RPMI8226 (cell line): ENCODE results near the gene PRKAG2.

Experiments
- DNase-seq: peaks from one replicate; pipeline ENCODE4 v3.0.0-alpha.2; 2015

Gene PRKAG2

DNA sequence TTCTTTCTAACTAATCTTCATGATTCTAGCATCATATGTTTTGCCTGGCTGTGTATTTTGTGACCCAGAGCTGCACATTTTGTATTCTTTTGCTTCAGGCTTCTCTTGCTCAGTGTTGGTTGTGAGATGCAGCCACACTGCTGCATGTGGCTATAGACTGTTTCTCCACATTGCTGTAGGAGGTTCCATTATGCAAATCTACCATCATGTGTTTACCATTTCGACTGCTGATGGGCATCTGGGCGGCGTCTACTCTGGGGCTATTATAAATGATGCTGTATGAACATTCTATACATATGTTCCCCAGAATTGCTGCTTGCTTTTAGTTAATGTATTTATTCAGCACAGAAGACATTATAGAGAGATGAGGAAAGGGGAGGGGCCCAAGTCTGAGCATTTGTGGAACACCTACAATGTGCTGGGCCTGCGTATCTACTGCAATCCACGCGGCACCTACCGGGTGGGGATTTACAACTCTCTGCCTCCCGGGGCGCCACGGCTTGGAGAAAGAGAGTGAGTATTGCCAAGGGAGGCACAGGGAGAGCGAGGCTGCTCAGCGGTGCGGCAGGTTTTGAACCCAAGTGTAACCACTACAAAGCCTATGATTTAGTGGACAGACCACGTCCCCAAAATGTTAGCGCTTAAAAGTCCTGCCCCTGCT, 172.5 kb downstream of the PRKAG2 start:
- no peak for DNase-seq

DNA sequence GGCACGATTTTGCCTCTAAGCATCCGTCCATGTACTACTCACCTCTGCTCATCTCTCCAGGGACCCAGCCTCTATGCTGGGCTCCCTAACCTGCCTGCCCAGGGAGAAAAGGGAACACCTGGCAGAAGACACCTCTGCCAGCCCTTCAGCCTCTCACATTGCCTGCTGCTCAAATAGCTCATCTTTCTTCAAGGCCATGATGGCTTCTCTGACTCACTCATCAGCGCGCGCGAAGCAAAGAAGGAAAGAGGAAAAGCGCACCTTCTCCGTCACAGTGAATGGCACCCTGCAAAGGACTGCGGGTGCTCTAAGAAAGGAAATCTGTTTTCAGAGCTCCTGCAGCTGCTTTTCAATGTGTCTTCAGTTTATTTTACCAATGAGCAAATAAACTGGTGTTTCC, 174.0 kb downstream of the PRKAG2 start:
- no peak for DNase-seq

DNA sequence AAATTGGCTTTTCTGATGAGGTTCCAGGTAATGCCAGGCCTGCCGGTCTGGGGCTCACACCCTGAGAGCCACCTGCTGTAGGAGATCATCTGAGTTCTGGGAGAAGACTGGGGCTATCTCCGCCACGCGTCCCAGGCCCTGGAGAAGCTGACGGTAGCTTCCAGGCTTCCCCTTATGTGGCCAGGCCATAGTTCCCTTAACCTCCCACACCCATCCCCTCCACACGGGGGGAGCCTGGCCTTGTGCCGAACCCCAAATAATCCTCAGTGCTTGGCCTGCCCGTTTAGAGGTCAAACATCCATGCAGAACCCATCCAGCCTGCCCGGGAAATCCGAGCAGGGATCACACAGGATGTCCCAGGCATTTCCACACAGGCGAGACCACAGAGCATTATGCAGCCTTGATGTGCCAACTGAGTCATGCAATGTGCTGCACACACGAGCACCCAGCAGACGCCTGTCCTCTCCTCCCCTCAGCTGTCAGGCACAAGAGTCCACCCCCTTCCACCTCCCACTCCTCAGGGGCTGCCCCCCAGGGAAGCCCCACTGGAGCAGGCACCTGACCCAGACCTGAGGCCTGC, 176.2 kb downstream of the PRKAG2 start:
- DNase-seq: no peak

DNA sequence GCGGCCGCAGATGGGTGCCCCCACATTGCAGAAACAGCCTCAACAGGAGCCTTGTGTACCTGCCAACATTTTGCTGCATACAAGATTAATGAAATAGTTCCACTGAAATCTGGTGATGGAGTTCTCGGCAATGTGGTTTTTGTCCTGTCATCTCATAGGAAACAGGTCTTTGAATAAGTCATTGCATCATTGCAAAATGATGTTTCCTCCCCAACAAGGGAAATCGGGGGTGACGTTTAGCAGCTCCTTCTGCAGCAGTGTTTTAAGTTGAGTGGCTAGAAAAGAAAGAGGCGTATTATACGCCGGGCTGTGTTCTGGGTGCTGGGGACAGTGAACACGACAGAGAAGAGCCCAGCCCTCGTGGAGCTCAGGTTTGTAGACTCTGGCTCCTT, 177.0 kb downstream of the PRKAG2 start:
- no peak for DNase-seq

DNA sequence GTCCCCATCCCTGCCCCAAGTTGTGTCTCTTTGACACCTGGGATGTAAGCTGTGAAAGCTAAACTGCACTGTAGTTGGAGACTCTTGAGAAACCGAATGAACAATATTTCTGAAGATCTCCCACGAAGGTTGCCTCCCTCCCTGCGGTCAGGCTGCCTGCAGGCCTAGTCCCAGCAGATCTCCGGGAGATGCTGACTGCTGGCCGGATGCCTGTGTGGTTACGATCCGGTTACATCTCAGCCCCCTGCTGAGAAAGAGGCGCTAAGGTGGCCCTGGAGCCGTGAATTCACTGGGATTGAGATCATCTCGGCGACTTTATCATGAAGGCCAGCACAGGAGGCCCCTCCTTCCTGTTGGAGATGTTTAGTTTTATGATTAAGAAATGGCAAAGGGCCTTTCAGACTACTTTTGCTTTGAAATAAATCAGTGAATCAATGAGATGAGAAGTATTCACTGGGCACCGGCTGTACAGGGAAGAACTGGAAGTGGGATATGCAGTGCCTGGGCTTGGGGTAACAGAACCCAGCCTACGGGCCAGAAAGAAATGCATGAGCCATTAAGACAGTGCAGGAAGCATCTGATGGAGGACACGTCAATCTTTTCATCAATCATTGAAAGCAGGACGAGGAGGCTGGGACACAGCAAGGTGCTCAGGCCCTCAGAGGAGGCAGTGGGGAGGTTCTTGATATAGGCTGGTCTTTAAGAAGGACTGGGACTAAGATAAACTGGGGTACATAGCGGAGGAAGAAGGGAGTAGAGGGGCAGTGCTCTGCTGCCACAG, 177.6 kb downstream of the PRKAG2 start:
- DNase-seq: no peak

DNA sequence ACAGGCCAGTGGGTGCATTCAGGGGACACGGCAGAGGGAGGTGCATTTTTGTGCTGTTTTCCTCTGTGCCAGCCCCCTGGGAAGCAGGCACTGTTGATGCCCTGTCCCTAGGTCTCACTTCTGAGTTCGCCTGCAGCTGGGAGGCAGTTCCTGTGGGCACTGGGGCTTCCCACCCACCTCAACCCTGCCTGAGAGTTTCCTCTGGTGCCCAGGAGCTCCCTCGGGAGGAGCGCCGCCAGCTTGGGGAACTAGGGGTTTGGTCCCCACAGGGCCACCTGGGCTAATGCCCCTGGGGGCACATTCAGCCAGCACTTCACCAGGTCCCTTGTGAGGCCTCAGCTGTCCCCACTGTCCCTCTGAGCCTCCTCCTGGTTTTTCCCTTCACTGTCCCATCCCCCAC, 179.0 kb downstream of the PRKAG2 start:
- DNase-seq: no peak

DNA sequence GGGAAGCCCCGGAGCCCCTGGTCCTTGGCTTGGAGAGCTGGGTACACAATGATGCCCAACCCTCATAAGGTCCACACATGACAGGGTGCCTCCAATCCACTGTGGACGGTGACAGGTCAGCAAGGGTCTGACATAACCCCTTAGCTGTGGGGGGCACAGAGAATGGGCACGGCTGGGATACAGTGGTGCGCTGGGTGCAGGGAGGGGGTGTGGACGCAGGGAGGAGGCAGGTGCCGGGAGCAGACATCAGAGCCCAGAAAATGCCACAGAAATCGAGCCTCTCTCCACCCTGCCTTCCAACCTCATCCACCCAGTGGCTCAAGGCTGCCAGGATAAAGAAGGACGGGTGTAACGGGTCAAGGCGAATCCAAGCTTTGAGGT, 179.4 kb downstream of the PRKAG2 start:
- no peak for DNase-seq

DNA sequence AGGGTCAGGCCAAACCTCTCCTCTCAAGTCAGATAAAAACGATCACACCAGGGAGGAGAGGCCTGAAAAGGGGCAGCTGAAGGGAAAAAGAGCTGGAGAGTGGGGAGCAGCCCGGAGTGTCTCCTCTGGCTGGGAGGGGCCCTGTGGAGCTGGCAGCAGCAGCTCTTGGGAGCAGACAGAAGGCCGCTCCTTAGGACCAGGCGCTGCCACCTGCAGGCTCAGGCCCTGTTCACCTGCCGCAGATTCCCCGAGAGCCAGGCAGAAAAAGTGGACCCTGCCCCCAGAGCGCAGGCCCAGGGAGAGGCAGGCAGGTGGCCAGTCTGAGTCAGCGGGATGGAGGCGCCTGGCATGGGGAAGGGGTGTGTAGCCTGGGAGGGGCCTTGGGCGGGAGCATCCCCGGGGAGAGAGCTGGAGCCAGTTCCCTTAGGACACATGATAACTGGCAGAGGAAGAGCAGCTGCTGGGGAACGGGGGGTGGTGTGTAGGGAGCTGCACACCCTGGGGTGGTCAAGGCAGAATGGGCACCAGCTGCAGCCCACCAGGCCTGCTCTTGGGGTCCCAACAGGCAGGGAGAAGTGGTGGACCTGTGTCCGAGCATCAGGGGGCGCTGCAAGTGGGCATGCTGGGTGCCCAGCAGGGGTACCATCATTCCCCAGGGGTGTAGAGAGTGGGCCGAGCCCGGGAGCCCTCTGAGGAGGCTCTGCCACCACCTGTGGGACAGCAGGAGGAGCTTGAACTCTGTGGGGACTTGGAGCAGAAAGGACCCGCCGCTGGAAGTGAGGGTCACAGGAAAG, 180.0 kb downstream of the PRKAG2 start:
- no peak for DNase-seq

DNA sequence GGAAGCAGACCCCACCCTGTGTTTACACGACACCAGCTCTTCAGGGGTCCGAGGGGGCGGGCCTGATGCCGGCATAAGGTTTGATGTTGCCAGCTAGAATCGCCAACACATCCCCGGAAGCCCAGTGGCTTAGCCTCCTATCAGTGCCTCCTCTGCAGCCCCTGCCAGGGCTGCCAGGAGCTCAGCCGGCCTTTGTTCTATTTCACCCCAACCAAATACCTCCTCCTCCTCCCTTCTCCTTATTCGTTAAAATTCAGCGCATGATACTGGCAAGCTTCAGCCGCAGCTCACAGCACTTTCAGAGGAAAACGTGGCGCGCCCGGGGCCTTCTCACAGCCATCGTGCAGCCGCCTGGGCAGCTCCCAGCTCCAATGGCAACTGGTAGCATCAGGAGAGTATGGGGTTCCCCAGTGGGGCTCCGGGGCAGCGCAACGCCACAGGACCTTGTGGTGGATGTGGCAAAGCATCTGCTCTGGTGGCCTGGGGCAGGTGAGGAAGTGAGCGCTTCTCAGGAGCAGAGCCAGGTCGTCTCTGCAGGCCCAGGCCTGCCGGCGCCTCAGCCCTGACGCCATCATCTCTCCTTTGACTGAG, 180.9 kb downstream of the PRKAG2 start:
- DNase-seq: no peak

DNA sequence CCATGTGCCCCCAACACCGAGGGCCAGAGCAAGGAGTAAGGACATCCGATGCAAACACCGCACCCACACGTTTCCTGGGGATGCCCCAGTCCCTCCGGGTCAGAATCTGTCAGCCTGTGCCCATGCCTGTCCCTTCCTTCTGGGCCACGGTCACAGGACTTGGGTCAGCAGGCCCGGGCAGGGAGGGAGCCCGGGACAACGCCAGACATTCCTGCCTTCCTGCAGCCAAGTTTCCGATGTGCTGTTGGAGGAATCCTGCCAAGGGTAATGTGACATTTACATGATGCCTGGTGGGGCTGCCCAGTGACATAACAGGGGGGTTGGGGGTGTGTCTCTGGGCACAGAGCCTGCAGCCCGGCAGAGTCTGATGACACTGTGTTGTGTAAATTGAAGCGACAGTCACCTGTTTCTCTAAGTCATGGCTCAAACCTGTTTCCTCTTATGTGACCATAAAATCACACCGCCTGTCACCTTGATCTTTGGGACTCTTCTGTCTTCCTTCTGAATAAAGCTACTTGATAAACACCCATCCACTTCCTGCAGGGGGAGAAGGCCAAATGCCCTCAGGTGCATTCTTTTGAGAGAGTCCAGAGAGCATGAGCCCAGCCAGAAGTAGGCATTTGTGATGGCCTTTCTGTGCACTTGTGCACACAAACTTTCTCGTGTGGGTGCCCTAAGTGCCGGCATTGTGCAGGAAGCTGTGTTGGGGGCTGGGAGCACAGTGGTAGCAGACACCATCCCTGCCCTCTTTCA, 181.9 kb downstream of the PRKAG2 start:
- DNase-seq: no peak

DNA sequence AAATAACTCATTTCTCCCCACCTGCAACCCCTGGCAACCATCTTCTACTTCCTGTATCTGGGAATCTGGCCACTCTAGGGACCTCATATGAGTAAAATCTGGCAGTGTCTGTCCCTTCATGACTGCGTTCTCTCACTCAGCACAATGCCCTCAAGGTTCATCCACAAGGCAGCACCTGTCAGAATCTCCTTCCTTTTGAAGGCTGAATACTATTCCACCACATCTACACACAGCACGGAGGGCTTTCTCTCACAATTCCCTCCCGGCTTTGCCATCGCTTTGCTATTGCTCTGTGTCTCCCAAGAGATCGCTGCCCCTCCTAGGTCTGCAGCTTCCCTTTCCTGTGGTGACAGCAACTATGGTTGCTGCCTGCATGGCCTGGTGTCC, 182.5 kb downstream of the PRKAG2 start:
- no peak for DNase-seq

DNA sequence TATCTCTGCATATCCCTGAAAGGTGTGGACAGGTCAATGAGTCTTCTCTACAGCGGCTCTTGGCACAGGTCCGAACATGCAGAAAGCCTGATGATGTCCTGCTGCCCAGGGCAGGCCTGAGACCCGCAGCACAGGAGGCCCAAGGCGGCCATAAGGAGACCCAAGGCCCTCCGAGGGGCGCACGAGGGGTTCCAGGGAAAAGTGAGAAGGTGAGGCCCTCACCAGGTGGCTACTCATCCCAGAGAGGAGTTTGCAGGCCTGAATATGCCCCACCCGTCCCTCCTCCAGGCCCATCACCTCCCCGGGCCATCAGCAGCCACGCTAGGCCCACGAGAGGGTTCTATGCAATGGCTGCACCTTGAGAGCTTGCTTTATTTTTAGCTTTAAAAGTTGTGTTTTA, 183.8 kb downstream of the PRKAG2 start:
- no peak for DNase-seq

DNA sequence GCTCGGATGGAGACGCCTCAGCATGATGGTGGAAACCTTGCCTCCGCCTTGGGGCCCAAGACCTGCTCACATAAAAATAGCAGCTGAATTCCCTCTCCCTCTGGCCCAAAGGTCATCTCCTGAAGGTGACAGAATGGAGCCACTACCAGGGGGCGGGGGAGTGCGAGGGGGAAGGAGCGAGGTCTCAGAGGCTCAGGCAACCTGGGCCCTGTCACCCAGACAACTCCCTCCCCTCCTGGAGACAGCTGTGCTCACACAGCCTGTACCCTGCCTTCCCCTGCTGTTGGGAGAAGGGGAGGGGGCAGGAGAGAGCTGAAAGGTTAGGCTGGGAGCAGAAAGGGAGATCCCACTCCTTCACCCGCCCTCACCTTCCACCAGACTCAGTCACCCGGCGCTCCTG, 184.2 kb downstream of the PRKAG2 start:
- DNase-seq: no peak

DNA sequence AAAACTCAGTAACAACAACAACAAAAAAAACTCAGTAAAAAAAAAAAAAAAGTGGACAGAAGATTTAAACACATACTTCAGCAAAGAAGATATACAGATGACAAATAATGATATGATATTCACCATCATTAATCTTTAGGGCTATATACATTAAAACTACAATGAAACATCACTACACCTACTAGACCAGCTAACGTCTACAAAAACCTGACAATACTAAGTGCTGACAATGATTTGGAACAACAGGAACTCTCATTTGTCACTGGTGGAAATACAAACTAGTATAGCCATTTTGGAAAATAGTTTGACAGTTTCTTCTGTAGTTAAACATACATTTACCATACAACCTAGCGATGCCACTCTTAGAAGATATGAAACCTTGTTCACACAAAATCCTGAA, 185.5 kb downstream of the PRKAG2 start:
- no peak for DNase-seq

DNA sequence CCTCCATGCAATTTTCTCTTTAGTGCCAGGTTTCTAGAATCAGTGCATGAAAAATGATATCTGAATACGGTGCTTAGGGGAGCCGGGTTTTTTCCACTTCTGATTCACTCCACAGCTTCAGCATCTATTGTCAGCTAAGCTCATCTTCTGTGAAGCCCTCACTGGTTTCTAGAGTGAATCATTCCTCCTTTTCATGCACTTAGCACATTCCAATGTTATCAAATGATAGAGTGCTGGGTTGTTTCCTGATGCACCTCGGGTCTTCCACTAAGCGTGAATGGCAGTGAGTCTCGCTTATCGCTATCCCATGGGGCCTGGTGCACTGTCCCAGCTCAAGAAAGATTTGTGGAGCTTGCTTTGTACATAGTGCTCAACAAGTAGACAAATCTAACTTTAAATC, 186.3 kb downstream of the PRKAG2 start:
- DNase-seq: no peak

DNA sequence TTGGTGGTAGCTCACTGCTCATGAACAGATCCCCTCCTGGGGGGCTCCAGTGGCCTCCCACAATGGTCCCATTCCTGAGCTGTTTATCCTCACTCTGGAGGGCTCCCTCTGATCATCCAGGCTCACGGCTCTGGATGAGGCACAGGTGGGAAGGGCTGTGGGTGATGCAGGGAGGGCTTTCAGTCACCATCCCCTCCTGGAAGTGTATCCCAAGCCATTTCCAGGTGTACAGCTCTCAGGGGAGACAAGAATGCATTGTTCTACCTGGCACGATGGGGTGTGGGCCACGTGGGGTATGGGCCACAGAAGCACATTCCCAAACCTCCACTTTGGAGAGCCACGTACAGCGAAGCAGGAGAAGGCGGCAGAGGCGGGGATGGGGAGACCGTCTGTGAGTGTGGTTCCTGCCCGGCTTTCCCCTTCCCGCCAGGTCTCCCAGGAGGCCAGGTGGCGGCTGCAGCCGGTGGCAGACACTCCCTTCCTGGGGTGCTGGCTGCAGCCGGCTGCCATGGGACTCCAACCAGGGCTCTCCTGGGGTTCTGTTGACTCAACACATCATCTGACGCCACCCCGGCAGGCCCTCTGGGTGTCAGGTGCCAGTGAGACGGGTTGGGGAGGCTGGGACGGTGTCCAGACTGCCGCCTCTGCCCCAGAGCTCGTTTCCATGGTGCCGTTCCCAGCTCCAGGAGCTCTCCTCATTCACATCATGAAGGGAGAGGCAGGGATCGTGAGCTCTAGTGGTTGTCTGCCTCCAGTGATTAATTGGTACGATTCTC, 187.5 kb downstream of the PRKAG2 start:
- no peak for DNase-seq

DNA sequence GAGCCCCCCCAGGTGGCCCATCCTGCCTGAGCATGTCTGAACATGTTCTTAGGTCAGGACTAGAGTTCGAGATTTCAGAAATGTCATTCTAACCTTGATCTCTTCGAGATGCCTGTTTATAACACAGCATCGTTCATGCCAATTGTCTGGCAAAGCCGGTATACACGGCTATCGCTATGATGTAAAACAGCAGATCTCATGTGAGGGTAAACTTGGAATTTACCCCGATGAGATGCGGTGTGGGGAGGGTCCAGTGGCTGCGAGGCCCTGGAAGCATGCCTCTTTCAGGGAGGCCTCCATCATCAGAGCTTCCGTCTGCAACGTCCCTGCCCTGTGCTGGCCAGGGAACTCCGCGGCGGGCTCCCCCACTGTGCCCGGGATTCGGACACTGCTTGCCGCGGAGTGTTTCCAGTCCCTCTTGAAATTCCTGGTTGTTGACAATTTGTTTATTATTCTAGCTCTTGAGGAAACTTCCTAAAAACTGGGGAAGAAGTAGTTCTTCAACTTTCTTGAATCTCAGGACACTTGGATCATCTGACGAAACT, 188.6 kb downstream of the PRKAG2 start:
- DNase-seq: no peak

DNA sequence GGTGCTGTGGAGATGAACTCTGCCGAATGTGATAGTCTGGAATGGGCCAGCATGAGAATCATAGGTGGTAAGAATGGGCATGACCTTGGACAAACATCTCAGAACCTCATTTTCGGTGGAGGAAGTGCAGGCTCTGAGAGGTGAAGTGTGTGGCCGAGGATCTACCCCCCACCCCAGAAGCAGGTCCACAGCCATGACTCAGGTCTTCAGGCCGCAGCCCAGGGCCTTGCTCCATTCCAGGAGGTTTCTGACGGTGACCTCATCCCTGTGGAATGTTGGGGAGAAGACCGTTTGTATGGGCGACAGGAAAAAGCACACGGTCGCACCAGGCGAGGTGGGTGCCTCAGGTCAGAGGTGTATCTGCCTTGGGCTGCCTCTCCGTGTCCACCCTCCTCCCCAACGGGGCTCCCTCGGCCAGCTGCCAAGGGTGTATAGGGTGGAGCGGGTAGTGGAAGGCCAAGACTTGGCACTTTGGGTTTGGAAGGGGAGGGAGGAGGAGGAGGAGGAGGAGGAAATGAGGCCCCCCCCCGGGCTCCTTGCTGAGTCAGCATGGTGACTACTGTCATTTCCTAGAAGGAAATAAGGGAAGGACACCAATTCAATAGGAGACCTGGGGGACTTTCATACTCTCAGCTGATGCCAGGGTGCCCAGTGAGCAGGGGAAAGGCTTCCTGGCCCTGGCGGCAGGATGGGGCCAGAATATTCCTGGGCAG, 189.2 kb downstream of the PRKAG2 start:
- no peak for DNase-seq

DNA sequence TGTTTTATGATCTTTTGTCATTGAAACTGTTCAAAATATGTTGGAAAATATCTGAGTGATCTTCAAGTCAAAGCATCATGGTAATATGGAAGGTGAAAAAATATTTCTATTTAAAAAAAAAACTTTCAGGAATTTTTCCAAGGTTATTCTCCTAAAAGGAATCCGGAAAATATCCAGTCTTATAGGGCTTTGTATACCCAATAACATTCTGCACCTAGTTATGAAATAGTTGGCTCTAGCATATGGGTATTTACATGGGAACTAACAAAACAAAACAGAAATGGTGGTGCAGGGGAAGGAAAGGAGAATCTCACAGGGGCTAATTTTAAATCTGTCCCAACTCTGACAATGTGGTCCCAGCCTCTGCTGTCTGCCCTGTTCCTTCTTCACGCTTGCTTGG, 190.1 kb downstream of the PRKAG2 start:
- DNase-seq: no peak

DNA sequence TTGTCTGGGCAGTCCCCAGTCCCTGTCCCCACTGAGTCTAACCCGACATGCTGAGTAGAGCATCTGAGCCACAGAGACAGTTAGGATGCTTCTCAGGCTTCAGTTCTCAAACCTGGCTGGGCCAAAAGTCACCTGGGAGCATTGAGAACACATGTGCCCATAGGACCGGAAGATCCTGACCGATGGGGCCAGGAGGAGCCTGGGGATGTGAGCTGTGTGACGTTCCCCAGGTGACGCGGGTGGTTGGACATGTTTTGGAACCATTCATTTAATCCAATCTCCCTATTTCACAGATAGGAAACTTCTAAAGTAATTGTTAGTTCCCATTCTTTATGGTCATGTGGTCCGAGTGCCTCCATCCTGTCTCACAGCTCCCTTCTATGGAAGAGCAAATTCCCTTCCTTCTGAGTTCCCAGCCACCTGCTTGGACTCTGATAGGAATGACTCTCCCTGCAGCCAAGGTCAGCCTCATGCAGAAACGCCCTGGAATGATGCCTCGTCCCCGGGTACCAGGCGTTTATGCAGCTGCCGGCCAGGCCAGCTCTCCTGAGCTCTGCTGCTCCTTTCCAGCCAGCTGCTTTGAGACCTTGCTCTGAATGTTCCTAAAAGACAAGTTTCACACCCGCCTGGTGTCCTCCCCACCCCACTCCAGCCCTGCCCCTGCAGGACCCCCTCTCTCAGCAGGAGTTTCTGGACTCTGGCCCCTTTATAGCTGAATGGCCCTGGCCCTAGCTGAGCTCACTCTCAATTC, 190.7 kb downstream of the PRKAG2 start:
- no peak for DNase-seq
